Psoas muscle (tissue), 8 donors: ENCODE measurements around the gene TENM4. TPM values are rescaled to one million over a fixed set of nuclear protein-coding genes. Genes with fewer than 3 reads are reported as not detected.

Experiments used
- ATAC-seq, 4 donors: fragments of 200-7000 bp; cut with Tn5 transposase; one replicate each; pipeline ENCODE4 v1.9.1; 2020; ENCODE audit warnings: moderate library complexity in 3 of 4, mild to moderate bottlenecking in 2 of 4
- DNase-seq, 2 donors: peaks; one replicate each; pipeline ENCODE4 v3.0.0-alpha.2; 2020
- H3K27ac ChIP-seq: fragments of 200-600 bp; one replicate; pipeline ENCODE4 v1.8.0; 2022
- H3K27me3 ChIP-seq, 3 donors: fragments of 200-600 bp in 1 of 3; one replicate each; pipeline versions ENCODE4 v1.6.1 to v1.8.0; 2013 to 2022; ENCODE audit warnings: low read length in 2 of 3, mild to moderate bottlenecking in 2 of 3, moderate library complexity in 1 of 3; ENCODE audit not compliant: insufficient read depth in 3 of 3
- H3K36me3 ChIP-seq, 2 donors: fragments of 200-600 bp in 1 of 2; one replicate each; pipeline versions ENCODE4 v1.6.1 to v1.8.0; 2013 to 2022; ENCODE audit warnings: low read depth in 1 of 2, mild to moderate bottlenecking in 1 of 2, moderate library complexity in 1 of 2; ENCODE audit not compliant: insufficient read depth in 1 of 2
- H3K4me1 ChIP-seq: fragments of 200-600 bp; one replicate; pipeline ENCODE4 v1.8.0; 2022
- H3K4me3 ChIP-seq: fragments of 200-600 bp; one replicate; pipeline ENCODE4 v1.8.0; 2022; ENCODE audit warnings: mild to moderate bottlenecking
- H3K9me3 ChIP-seq: fragments of 200-600 bp; one replicate; pipeline ENCODE4 v1.8.0; 2022
- WGBS, 3 donors: extraction: QIAGEN DNeasy Blood & Tissue Kit; methylation state at CpG; one replicate each; pipeline versions ENCODE4 v1.1.6 to v1.1.7; 2013; 5-methylcytosine and 5-hydroxymethylcytosine counted together
- intact Hi-C, 2 donors: fragments of 100-400 bp; cut with DNase I; formaldehyde crosslinking; loops; one replicate each; pipeline versions ENCODE4 v1.11.0 to v1.14.2; 2022
- polyA plus RNA-seq, 3 donors: library from polyadenylated mRNA; stranded (reverse); fragments of 200-250 nt; gene quantifications; one replicate each; pipeline ENCODE4 v1.2.3, GENCODE V29; 2013
- total RNA-seq, 4 donors: library from RNA; stranded (reverse); fragmentation: NEBNext Ultra II Directional in 2 of 4; extraction: Animal tissue kit (Norgen Biotek cat#: 25700) in 2 of 4; gene quantifications; one replicate each; pipeline versions ENCODE4 v1.2.1 to v1.2.4, GENCODE V29; 2021 to 2023
- TF ChIP-seq, protein P1 (sequence below): fragments of 200-600 bp; IDR thresholded peaks from one replicate; pipeline ENCODE4 v1.8.0; 2022; ENCODE audit warnings: antibody characterized with exemption
- donor health status: healthy with polysubstance abuse.
- donor health status: DM: no; HTN: no; CAD: no; lungs with moderate emphysema.
- donor health status: Bipolar disorder and iron deficiency.
- donor health status: healthy.
- donor health status: DM: yes; HTN: yes; CAD: no.
- donor health status: DM: no; HTN: no; CAD: no.
- donor health status: DM: no; HTN: no; CAD: no.
- donor health status: DM: yes; HTN: yes; CAD: no.

TENM4 gene
- total and polyA plus RNA-seq, 7 donors, result 0.05 to 1.7 (median 0.48) TPM

DNA sequence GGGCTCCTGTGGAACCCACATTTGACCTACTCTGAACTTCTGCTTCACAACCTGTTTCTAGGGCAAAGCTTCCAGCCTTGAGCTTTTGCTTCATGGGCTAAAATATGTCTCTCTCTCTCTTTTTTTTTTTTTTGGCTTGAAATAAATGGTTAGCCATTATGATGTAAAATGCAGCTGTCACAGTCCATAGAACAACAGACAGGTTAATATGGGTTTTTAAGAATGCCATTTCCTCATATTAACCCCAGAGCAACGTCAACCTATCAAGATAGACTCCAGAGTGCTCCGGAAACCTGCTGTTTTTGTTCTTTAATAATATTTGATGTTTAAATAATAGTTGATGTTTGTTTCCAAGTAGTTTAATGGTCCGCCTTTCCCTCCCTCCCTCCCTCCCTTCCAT, 285.6 kb downstream of the TENM4 start:
- ATAC-seq (no peak), DNase-seq (no peak)
- Histone ChIP-seq H3K27ac (no peak overlapping the region), H3K9me3 (no peaks in the 10 kb centered on the region), H3K36me3 (no peaks in the 10 kb centered on the region), H3K27me3 (no peaks in the 10 kb centered on the region), H3K4me1 (no peaks in the 10 kb centered on the region), H3K4me3 (no peak overlapping the region)
- 69 to 72% (median 69%) methylated on average over 3 of the region's 3 CpGs for WGBS, 3 donors
- TF ChIP-seq, protein P1, sequence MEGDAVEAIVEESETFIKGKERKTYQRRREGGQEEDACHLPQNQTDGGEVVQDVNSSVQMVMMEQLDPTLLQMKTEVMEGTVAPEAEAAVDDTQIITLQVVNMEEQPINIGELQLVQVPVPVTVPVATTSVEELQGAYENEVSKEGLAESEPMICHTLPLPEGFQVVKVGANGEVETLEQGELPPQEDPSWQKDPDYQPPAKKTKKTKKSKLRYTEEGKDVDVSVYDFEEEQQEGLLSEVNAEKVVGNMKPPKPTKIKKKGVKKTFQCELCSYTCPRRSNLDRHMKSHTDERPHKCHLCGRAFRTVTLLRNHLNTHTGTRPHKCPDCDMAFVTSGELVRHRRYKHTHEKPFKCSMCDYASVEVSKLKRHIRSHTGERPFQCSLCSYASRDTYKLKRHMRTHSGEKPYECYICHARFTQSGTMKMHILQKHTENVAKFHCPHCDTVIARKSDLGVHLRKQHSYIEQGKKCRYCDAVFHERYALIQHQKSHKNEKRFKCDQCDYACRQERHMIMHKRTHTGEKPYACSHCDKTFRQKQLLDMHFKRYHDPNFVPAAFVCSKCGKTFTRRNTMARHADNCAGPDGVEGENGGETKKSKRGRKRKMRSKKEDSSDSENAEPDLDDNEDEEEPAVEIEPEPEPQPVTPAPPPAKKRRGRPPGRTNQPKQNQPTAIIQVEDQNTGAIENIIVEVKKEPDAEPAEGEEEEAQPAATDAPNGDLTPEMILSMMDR, result no peak
- intact Hi-C loops, result no loop called here

DNA sequence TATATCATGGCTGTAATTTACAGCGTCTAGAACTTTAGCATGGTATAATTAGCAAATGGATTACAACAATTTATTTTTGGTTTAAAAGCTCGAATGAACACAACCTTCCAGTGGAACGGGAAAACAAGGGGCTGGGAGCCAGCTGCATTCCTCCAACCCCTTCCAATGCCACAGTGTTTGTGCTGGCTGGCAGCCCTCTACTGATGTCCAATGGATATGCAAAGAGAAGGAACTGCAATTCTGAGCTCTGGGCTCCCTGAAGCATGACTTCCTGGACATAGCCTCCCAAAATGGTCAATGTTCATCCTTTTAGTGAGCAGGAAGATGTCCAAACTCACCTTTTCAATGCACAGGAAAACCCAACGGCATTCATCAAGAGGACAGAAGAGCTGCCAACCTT, 288.3 kb downstream of the TENM4 start:
- Histone ChIP-seq H3K4me3 (no peak overlapping the region), H3K4me1 (no peaks in the 10 kb centered on the region), H3K27ac (no peak overlapping the region), H3K36me3 (no peaks in the 10 kb centered on the region), H3K27me3 (no peaks in the 10 kb centered on the region), H3K9me3 (no peaks in the 10 kb centered on the region)
- intact Hi-C loops, result no loop called here
- 32 to 35% (median 33%) methylated on average over 4 of the region's 4 CpGs for WGBS, 3 donors
- ATAC-seq, result no peak
- TF ChIP-seq, protein P1, result no peak
- no peak for DNase-seq

DNA sequence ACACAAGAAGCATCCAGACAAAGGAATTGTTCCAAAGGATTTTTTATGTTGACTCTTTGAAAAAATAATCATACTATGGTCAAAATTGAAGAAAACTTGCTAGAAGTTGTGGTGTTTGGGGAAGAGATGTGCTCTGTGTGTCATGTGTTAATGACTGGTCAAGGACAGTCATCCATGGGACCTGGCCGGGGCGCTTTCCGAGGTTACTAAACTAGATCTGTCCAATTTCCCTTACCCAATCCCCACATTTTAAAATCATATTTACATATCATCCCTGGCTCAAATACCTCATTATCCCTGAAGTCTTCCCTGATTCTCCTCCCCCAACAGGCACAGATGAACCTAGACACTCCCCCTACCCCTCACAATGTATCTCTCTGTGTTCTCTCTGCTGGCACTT, 289.4 kb downstream of the TENM4 start:
- Histone ChIP-seq H3K36me3 (no peaks in the 10 kb centered on the region), H3K27ac (no peak overlapping the region), H3K4me3 (no peak overlapping the region), H3K9me3 (no peaks in the 10 kb centered on the region), H3K27me3 (no peaks in the 10 kb centered on the region), H3K4me1 (no peaks in the 10 kb centered on the region)
- intact Hi-C loops, result no loop called here
- TF ChIP-seq, protein P1, result no peak
- 97 to 99% (median 97%) methylated on average over 3 of the region's 3 CpGs for WGBS, 3 donors
- no peak for DNase-seq
- no peak for ATAC-seq

DNA sequence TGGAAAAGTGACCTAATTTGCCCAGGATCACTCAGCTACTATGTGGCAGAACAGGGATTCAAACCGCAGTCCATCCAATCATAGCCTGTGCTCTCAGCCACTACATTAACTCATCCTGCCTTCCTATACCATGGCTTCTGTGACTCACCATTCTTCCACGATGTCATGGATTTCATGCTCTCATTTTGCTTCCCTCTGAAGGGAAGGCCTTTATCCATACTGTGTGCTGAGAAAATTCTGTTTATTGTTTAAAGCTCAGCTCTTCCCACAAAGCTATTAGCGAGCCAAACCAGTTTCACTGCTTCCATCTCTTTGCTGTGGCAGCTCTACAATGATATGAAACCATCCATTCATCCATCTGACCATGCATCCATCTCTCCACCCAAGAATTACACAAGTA, 289.9 kb downstream of the TENM4 start:
- intact Hi-C loops, result no loop called here
- no peaks in the 10 kb centered on the region for H3K36me3 ChIP-seq
- TF ChIP-seq, protein P1, result no peak
- H3K9me3 ChIP-seq, result no peaks in the 10 kb centered on the region
- H3K27ac ChIP-seq, result no peak overlapping the region
- H3K4me1 ChIP-seq, result no peaks in the 10 kb centered on the region
- no peak overlapping the region for H3K4me3 ChIP-seq
- H3K27me3 ChIP-seq, result no peaks in the 10 kb centered on the region
- WGBS, 3 donors, result 47 to 53% (median 49%) methylated on average over 3 of the region's 3 CpGs
- no peak for DNase-seq
- ATAC-seq, result no peak

DNA sequence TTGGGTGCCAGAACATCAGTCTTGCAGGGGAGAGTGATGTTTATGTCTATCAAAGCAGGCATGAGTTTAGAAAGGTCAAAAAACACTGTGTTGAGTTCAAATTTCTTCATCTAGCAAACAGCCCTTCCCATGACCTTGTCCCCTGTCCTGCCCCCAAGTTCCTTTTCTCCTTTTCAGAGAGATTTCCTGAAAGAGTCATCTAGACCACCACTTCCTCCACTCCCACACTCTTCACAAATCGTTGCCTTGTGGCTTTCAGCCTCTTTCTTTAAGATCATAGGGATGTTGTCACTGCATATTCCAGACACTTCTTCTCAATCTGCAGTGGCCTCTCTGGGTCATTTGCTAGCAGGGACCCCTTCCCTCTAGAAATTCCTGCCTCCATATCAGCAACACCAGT, 290.5 kb downstream of the TENM4 start:
- no peaks in the 10 kb centered on the region for H3K36me3 ChIP-seq
- no peaks in the 10 kb centered on the region for H3K9me3 ChIP-seq
- H3K4me1 ChIP-seq, result no peaks in the 10 kb centered on the region
- H3K27ac ChIP-seq, result no peak overlapping the region
- 40 to 47% (median 43%) methylated on average over 1 of the region's 1 CpG for WGBS, 3 donors
- no peak for DNase-seq
- intact Hi-C loops, result no loop called here
- no peaks in the 10 kb centered on the region for H3K27me3 ChIP-seq
- TF ChIP-seq, protein P1, result no peak
- ATAC-seq, result no peak
- no peak overlapping the region for H3K4me3 ChIP-seq
